Measurements from ENCODE around the gene ZDHHC17.

Gene ZDHHC17

GRCh38 chr12:76880519-76881023, 116.7 kb downstream of the ZDHHC17 start:
- in situ Hi-C loops (cut with MboI; ENCODE audit: low sequenced_read_pairs, unreplicated experiment) = no loop called here
- TF ChIP-seq, protein P1, sequence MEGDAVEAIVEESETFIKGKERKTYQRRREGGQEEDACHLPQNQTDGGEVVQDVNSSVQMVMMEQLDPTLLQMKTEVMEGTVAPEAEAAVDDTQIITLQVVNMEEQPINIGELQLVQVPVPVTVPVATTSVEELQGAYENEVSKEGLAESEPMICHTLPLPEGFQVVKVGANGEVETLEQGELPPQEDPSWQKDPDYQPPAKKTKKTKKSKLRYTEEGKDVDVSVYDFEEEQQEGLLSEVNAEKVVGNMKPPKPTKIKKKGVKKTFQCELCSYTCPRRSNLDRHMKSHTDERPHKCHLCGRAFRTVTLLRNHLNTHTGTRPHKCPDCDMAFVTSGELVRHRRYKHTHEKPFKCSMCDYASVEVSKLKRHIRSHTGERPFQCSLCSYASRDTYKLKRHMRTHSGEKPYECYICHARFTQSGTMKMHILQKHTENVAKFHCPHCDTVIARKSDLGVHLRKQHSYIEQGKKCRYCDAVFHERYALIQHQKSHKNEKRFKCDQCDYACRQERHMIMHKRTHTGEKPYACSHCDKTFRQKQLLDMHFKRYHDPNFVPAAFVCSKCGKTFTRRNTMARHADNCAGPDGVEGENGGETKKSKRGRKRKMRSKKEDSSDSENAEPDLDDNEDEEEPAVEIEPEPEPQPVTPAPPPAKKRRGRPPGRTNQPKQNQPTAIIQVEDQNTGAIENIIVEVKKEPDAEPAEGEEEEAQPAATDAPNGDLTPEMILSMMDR (IDR thresholded peaks at IDR 0.05; ENCODE audit: borderline replicate concordance, control extremely low read depth, extremely low read depth, insufficient read depth, missing control alignments) = no peak

GRCh38 chr12:76881142-76881541, 117.2 kb downstream of the ZDHHC17 start:
- DNase-seq (ENCODE audit: low spot score) = no peak
- in situ Hi-C loops (cut with MboI; ENCODE audit: low sequenced_read_pairs, unreplicated experiment) = no loop called here
- TF ChIP-seq, protein P1 (IDR thresholded peaks at IDR 0.05; ENCODE audit: borderline replicate concordance, control extremely low read depth, extremely low read depth, insufficient read depth, missing control alignments) = no peak

More at GRCh38 chr12:76880519-76881023, 116.7 kb downstream of the ZDHHC17 start:
- no peak for DNase-seq (ENCODE audit: low spot score)

DNA sequence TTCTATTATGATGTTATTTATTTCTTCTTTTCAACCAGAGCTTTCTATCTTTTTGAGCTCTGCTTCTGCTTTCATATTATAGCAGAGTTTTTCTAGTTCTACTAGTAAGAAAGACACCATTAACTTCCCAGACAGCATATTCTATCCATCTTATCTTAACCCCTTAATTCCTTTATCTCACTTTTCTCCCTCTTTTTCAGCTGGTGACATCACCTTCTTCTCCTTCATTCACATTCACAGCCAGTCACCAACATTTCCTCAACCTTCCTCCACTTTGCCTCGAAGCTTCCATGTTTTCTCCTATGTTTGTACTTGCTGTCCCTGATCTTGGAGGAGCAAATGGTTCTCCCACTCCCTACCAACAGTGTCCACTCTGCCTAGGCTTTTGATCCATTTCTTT, 118.5 kb downstream of the ZDHHC17 start:
- TF ChIP-seq, protein P1 (IDR thresholded peaks at IDR 0.05; ENCODE audit: borderline replicate concordance, control extremely low read depth, extremely low read depth, insufficient read depth, missing control alignments) = no peak
- in situ Hi-C loops (cut with MboI; ENCODE audit: low sequenced_read_pairs, unreplicated experiment) = no loop called here

DNA sequence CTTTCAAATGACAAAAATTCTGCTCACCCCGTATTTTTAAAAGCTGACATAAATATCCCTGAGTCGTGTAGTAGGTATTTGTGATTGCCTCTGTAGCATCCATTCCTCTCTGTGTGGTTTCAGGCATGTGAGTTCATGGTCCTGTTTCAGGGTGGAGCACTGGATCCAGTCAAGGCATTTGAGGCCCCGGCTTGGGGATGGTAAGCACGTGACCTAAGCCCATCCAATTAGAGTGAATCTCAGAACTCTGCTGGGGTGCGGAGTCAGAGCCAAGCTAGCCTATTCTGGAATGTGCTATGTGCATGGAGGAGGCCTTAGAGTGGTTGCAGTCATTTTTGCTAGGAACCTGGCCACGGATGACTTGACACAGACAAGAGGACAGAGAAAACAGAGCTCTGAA, 119.2 kb downstream of the ZDHHC17 start:
- in situ Hi-C loops (cut with MboI; ENCODE audit: low sequenced_read_pairs, unreplicated experiment) = no loop called here
- no peak for DNase-seq (ENCODE audit: low spot score)
- TF ChIP-seq, protein P1 (IDR thresholded peaks at IDR 0.05; ENCODE audit: borderline replicate concordance, control extremely low read depth, extremely low read depth, insufficient read depth, missing control alignments) = no peak

More for the DNA sequence above, 118.5 kb downstream of the ZDHHC17 start:
- no peak for DNase-seq (ENCODE audit: low spot score)

GRCh38 chr12:76883811-76884210, 119.9 kb downstream of the ZDHHC17 start:
- in situ Hi-C loops (cut with MboI; ENCODE audit: low sequenced_read_pairs, unreplicated experiment) = no loop called here
- TF ChIP-seq, protein P1 (IDR thresholded peaks at IDR 0.05; ENCODE audit: borderline replicate concordance, control extremely low read depth, extremely low read depth, insufficient read depth, missing control alignments) = no peak
- DNase-seq (ENCODE audit: low spot score) = no peak

- TF ChIP-seq, protein P1 (IDR thresholded peaks at IDR 0.05; ENCODE audit: borderline replicate concordance, control extremely low read depth, extremely low read depth, insufficient read depth, missing control alignments) = no peak
- in situ Hi-C loops (cut with MboI; ENCODE audit: low sequenced_read_pairs, unreplicated experiment) = no loop called here
Measured at GRCh38 chr12:76888775-76889174, 124.9 kb downstream of the ZDHHC17 start.

More at GRCh38 chr12:76888775-76889174, 124.9 kb downstream of the ZDHHC17 start:
- DNase-seq (ENCODE audit: low spot score) = no peak
